ENCODE results near the gene ATRIP.

ATRIP gene

GRCh38 chr3:48410205-48411040, 36.1 kb upstream of the ATRIP start:
- DNase-seq (ENCODE audit: low read depth in 2 of 2): no peak

DNA sequence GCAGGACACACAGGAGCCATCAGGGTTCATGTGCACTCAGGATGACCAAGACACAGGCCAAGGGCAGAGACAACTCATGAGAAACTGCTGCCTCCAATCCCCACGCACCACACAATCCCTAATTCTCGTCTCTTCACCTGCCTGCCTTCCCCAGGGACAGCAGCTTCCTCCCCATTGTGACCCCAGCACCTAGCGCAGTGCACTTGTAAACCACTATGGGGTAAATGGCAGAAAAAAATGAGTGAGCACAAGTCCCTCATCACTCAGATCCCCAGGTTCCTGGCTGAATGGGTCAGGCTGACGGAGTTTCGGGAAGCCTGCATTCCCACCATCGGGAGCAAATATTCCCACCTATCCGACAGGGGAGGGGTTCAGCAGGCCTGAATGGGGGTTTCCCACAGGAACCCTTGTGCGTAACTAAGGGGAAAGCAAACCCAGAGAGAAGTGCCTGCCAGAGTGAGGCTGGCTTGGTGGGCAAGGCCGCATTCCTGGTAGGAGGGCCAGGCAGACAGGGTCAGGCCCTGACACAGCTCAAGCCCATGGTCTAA, 35.4 kb upstream of the ATRIP start:
- DNase-seq (ENCODE audit: low read depth in 2 of 2): no peak

GRCh38 chr3:48411606-48412374, 34.7 kb upstream of the ATRIP start:
- no peak for DNase-seq (ENCODE audit: low read depth in 2 of 2)

DNA sequence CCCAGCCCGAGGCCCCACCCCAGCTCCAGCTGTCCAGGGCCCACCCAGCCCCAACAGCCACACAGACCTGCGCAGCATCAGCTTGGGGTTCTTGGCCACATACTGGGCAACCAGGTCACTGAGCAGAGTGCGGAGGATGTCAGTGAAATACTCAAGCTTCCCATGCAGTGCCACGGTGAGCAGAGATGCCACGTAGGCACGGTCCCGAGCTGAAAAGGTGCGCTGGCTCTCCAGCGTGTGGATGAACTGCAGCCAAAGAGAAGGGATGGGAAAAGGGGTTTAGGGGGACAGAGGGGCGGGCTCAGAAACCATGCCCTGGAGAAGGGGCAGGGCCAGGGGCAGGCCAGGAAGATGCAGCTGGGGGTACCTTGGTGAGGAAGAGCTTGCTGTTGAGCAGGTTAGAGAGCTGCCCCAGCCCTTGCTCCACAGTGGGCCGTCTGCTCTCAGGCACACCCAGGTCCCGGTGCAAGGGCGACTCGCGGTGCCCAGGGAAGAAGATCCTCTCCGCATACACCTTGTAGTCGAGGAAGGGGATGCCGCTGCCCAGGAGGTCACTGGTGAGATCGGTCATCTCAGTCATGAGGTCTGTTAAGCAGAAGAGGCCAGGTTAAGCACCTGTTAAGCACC, 34.0 kb upstream of the ATRIP start:
- no peak for DNase-seq (ENCODE audit: low read depth in 2 of 2)

DNA sequence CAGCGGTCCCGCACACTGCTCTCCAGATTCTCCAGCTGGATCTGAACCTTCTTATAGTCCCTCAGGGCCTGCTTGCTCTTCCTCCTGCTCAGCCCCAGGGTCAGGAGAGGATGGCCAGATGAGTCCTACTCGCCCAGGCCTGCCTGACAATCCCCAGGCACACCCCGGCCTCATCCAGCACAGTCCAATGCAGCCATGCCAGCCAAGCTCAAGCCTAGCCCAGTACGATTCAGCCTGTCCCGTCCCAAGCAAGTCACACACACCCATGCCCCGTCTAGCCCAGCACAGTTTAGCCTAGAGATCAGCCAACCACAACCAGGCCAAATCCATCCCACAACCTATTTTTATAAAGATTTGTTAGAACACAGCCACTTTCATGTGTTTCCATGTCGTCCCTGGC, 33.5 kb upstream of the ATRIP start:
- DNase-seq (ENCODE audit: low read depth in 2 of 2): no peak

DNA sequence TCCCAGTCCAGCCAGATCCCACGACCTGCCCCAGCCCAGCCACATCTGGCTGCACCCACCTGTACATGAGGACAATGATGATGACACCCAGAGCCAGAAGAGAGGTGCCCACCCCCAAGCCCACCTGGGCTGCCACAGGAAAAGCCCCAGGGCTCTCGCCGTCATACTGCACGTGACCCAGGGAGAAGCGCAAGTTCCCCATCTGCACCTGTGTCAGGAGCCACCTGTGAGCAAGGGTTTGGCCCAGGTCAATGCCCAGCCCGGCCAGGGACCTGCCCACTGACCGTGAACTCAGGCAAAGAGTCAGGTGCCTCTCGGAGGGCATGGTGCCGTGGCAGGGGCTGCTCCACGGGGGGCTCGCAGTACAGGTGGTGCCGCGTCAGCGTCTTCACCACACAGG, 32.9 kb upstream of the ATRIP start:
- DNase-seq (ENCODE audit: low read depth in 2 of 2): no peak

DNA sequence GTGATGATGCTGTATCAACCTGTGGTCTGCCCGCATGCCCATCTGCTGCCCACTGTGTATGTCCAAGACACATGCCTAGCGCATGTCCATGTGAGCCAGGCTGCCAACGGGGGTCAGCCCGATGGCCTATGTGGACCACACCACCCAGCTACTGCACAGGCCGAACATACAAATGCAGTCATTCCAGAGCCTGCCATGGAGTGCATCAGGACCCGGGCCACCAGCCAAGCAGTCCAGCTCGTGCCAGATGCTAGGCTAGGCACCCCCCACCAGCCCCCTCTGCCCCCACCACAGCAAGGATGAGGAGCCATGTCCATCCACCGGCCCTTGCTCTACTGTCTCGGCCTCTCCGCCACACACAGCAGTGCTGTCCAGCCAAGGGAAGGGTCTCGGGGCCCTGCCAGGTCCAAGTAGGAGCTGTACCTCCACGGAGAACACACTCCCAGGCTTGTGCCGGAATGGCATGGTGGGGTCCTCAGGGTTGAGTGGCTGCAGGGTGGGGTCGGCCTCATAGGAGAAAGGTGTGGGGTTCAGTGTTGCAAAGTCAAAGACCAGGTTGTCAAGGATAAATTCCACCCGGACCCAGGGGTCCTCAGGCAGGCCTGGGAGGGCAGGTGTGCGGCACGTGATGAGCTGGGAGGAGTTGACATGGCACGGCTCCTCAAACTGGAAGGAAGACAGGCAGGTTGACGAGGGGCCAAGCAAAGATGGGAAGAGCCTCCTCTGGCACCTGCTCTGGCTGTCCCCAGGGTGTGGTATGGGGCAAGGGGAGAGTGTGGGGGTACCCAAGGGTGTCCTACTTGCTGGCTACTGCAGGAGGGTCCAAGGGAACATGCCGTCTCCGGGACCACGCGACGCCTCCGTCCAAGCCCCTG, 31.9 kb upstream of the ATRIP start:
- no peak for DNase-seq (ENCODE audit: low read depth in 2 of 2)

- no peak for DNase-seq (ENCODE audit: low read depth in 2 of 2)
Measured at GRCh38 chr3:48415251-48415953, 31.1 kb upstream of the ATRIP start.

GRCh38 chr3:48416091-48416505, 30.4 kb upstream of the ATRIP start:
- no peak for DNase-seq (ENCODE audit: low read depth in 2 of 2)

GRCh38 chr3:48416546-48416945, 30.0 kb upstream of the ATRIP start:
- DNase-seq (ENCODE audit: low read depth in 2 of 2): no peak

DNA sequence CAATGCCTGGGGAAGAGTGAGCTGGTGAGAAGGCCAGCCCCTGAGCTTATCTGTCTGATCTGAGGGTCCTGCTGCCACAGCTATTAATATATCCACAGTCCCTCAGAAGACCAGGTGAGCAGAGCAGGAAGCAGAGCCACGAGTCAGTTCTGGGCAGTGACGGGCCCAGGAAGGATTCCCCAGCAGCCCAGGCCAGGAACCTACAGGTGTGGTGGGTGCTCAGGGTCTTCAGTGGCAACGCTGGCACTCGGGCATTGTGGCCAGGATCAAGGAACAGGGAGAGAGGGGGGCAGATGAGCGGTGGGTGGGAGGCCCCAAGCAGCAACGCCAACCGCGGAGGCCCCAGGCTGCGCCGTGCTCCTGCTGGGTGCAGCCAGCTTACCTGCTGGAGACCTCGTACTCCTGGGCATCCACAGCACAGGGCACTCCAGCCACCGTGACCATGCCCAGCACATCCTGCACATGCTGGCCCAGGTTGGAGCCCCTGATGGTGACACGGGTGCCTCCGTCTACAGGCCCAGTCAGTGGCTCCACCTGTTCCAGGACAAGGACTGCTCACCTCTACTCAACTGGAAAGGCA, 28.9 kb upstream of the ATRIP start:
- no peak for DNase-seq (ENCODE audit: low read depth in 2 of 2)

DNA sequence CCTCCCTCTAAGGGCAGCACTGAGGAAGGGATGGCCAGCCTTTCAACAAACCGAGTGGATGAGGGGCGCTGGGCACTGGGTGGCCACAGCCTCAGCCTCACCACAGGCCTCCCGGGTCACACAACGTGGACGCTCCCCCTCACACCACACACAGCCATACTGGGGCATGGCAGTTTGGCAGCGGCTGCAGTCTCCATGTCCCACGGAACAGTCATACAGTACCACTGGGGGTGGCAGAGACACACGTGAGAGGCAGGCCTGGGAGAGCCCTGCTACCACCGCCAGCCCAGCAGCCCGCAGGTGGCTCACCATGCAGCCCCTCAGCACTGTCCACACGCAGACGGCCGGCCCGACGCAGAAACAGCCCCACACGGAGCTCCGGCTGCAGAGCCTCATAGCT, 28.4 kb upstream of the ATRIP start:
- DNase-seq (ENCODE audit: low read depth in 2 of 2): no peak

GRCh38 chr3:48418651-48419050, 27.9 kb upstream of the ATRIP start:
- no peak for DNase-seq (ENCODE audit: low read depth in 2 of 2)

GRCh38 chr3:48419149-48419548, 27.4 kb upstream of the ATRIP start:
- no peak for DNase-seq (ENCODE audit: low read depth in 2 of 2)

GRCh38 chr3:48419597-48419996, 26.9 kb upstream of the ATRIP start:
- no peak for DNase-seq (ENCODE audit: low read depth in 2 of 2)

DNA sequence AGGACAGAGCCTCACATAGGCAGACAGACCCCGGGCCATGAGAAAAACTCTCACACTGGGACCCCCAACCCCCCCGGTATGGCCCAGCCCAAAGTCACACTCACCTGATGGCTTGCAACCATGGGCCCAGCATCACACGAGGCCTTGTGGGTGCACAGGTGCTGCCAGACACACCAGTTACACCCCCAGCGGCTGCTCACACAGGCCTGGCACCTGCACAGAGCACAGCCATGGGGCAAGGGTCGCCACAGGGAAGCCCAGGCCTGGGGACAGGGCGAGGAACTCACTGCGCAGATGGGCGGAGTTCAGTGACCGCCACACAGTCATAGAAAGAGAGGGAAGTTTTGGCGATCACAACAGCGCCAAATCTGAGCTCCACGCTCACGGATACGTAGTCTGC, 26.0 kb upstream of the ATRIP start:
- no peak for DNase-seq (ENCODE audit: low read depth in 2 of 2)

- DNase-seq (ENCODE audit: low read depth in 2 of 2): no peak
Measured at GRCh38 chr3:48422272-48422671, 24.3 kb upstream of the ATRIP start.

DNA sequence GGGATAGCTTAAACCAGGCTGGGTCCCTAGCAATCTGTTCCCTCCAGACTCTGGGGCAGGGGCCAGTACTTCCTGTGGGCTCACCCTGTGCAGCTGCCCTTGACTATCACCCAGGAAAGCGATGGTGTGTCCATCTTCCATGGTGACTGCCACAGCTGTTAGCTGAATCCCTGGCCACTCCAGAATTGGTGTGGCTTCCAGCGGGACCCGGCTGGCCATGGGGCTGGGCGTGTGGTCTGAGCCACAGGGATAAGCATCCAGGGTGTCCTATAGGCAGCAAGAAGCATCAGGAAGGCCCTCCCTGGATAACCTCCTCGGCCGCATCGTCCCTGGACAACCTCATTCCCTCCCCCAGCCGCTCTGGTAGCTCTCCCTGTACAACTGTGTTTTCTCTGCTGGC, 23.9 kb upstream of the ATRIP start:
- DNase-seq (ENCODE audit: low read depth in 2 of 2): no peak

- DNase-seq (ENCODE audit: low read depth in 2 of 2): no peak
Measured at GRCh38 chr3:48423241-48423882, 23.2 kb upstream of the ATRIP start.

All from stimulated activated CD4-positive, alpha-beta T cell treated with anti-CD3 and anti-CD28 coated beads, Interleukin-12 subunit alpha, Interleukin-12 subunit beta, amount 100 ng/mL, for 24 hours (primary cell).